Activated B cell treated with CpG ODN at 0.5 μM for 24 hours (primary cell): Measurements from ENCODE around the gene UST. TPM values are rescaled to one million over a fixed set of nuclear protein-coding genes. Genes with fewer than 3 reads are reported as not detected.
"Not testable (repeated sequence)": the region's sequence is repeated elsewhere in the genome, so short reads cannot be mapped to it uniquely, and the experiment has no call there.

Experiments used
- ATAC-seq: fragments of 200-7000 bp; cut with Tn5 transposase; one replicate; pipeline ENCODE4 v1.10.0; 2021; ENCODE audit warnings: low read depth, mild to moderate bottlenecking, moderate library complexity
- CTCF ChIA-PET: fragments of 350-600 bp; sonication (Branson Sonifier 250); formaldehyde crosslinking; loops from one replicate; lab custom pipeline; 2021; ENCODE audit warnings: antibody characterized with exemption; lab: Charles Lee
- POLR2A ChIA-PET: fragments of 350-600 bp; sonication (Branson Sonifier 250); formaldehyde crosslinking; loops from one replicate; lab custom pipeline; 2021; ENCODE audit warnings: antibody characterized with exemption; lab: Charles Lee
- DNase-seq: peaks from one replicate; pipeline ENCODE4 v3.0.0; 2022
- H3K27ac Mint-ChIP-seq: one replicate; pipeline ENCODE4 v1.8.0; 2020; ENCODE audit warnings: mixed read lengths
- H3K27me3 Mint-ChIP-seq: one replicate; pipeline ENCODE4 v1.8.0; 2021; ENCODE audit warnings: mixed read lengths
- H3K36me3 Mint-ChIP-seq: one replicate; pipeline ENCODE4 v1.8.0; 2021; ENCODE audit warnings: low read depth, mixed read lengths
- H3K4me1 Mint-ChIP-seq: one replicate; pipeline ENCODE4 v1.8.0; 2021; ENCODE audit warnings: mixed read lengths
- H3K4me3 Mint-ChIP-seq: one replicate; pipeline ENCODE4 v1.8.0; 2020; ENCODE audit warnings: mild to moderate bottlenecking, mixed read lengths
- H3K9me3 Mint-ChIP-seq: one replicate; pipeline ENCODE4 v1.8.0; 2020; ENCODE audit warnings: mixed read lengths
- intact Hi-C: fragments of 100-400 bp; cut with micrococcal nuclease; formaldehyde crosslinking; loops from one replicate; pipeline ENCODE4 v1.15.1; 2024
- total RNA-seq: library from RNA; stranded (reverse); gene quantifications from 2 replicates; pipeline ENCODE4 v1.2.3, GENCODE V29; 2022
- TF ChIP-seq, protein P1 (sequence below): fragments of 200-600 bp; IDR thresholded peaks from one replicate; pipeline ENCODE4 v1.8.0; 2022; ENCODE audit warnings: antibody characterized with exemption, mild to moderate bottlenecking

UST gene
- total RNA-seq, 1 donor from 2014 or later = 18.1 TPM

DNA sequence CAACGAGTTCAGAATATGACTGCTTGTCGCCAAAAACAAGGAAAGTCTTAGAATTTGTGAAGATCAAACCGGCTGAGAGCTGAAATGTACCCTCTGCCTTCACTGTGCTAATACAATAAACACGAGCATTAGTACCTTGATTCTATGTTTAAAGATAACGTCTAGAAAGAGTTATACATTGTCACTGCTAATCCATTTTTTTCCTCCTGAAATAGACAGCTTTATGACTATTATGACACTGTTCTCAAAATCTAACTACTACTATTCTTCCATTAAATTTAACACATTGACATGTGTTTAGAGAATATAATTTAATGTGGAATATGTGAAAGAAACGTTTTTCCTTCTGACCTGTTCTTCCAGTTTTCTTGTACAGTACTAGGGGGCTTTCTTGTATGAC, 204.8 kb downstream of the UST start:
- no peak overlapping the region for H3K4me3 Mint-ChIP-seq
- peaks cover 3% of the 10 kb centered on the region for H3K9me3 Mint-ChIP-seq
- H3K4me1 Mint-ChIP-seq = peaks cover 8% of the 10 kb centered on the region
- TF ChIP-seq, protein P1, sequence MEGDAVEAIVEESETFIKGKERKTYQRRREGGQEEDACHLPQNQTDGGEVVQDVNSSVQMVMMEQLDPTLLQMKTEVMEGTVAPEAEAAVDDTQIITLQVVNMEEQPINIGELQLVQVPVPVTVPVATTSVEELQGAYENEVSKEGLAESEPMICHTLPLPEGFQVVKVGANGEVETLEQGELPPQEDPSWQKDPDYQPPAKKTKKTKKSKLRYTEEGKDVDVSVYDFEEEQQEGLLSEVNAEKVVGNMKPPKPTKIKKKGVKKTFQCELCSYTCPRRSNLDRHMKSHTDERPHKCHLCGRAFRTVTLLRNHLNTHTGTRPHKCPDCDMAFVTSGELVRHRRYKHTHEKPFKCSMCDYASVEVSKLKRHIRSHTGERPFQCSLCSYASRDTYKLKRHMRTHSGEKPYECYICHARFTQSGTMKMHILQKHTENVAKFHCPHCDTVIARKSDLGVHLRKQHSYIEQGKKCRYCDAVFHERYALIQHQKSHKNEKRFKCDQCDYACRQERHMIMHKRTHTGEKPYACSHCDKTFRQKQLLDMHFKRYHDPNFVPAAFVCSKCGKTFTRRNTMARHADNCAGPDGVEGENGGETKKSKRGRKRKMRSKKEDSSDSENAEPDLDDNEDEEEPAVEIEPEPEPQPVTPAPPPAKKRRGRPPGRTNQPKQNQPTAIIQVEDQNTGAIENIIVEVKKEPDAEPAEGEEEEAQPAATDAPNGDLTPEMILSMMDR = no peak
- ATAC-seq = no peak
- ChIA-PET CTCF (interaction anchor here (1.7 kb wide), 1 partner anchor 374 kb away, joined by 7 read pairs; no protein-coding TSS in a partner anchor), POLR2A (no interaction called here)
- no peak for DNase-seq
- intact Hi-C loops = no loop called here
- no peak overlapping the region for H3K27ac Mint-ChIP-seq
- peaks cover 22% of the 10 kb centered on the region for H3K36me3 Mint-ChIP-seq
- H3K27me3 Mint-ChIP-seq = no peaks in the 10 kb centered on the region

DNA sequence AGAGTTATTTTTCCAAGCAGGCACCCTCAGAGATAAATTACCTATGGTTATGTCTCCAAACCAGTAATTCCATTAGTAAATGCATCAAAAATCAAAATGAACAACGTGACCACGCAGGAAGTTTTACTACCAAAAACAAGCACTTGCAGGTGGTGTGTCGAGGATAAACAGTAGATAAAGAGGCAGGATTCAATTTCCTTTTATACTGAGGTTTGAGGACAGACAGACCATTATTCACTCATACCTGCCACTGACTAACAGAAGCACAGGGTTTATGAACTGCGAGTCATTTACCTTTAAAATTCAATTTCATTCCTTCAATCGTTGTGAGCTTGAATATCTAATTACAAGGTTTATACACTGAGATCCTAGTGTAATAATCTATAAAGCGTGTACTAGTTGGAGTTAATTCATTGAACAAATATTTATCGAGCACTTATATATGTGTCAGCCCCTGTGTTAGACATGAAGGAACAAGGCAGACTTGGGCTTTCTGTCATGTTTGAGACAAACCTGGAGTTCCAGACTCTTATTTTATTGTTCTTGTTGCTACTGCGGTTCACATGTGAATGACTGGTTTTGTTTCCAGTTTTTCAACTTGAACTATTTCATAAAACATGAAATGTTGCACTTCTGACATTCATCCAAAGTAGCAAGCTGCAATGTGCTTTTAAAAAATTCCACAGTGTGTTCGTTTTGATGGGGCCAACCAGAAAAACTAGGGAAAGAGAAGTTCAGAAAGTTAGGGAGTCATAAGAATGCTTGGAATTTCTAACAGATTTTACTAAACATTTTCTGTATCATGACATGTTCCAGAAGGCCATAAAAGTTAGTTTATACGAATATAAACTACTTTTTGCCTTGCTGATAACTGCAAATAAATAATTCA, 205.6 kb downstream of the UST start:
- Mint-ChIP-seq H3K4me3 (no peak overlapping the region), H3K36me3 (peaks cover 26% of the 10 kb centered on the region), H3K4me1 (peaks cover 8% of the 10 kb centered on the region), H3K9me3 (peaks cover 3% of the 10 kb centered on the region), H3K27ac (no peak overlapping the region), H3K27me3 (no peaks in the 10 kb centered on the region)
- no peak for ATAC-seq
- no peak for DNase-seq
- CTCF ChIA-PET = interaction anchor here (1.7 kb wide), 1 partner anchor 374 kb away, joined by 7 read pairs; no protein-coding TSS in a partner anchor
- TF ChIP-seq, protein P1 = no peak
- intact Hi-C loops = no loop called here
- POLR2A ChIA-PET = no interaction called here

DNA sequence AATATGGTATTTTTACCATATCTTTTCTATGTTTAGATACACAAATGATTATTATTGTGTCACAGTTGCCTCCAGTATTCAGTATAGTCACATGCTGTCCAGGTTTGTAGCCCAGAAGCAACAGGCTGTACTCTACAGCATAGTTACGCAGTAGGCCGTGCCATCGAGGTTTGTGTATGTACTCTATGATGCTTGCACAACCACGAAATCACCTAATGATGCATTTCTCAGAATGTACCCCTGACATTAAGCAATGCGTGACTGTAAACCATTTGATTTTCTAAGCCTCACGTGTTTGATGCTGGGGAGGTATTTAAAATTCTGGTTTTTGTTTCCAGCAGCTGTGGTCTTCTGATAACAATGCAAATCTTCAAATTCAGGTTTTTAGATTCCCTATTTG, 207.6 kb downstream of the UST start:
- Mint-ChIP-seq H3K4me3 (no peak overlapping the region), H3K36me3 (peaks cover 35% of the 10 kb centered on the region), H3K27ac (no peak overlapping the region), H3K9me3 (peaks cover 3% of the 10 kb centered on the region), H3K27me3 (no peaks in the 10 kb centered on the region), H3K4me1 (peaks cover 11% of the 10 kb centered on the region)
- DNase-seq = no peak
- ChIA-PET CTCF (interaction anchor here (1.7 kb wide), 1 partner anchor 376 kb away, joined by 4 read pairs; no protein-coding TSS in a partner anchor), POLR2A (no interaction called here)
- TF ChIP-seq, protein P1 = no peak
- intact Hi-C loops = no loop called here
- no peak for ATAC-seq

DNA sequence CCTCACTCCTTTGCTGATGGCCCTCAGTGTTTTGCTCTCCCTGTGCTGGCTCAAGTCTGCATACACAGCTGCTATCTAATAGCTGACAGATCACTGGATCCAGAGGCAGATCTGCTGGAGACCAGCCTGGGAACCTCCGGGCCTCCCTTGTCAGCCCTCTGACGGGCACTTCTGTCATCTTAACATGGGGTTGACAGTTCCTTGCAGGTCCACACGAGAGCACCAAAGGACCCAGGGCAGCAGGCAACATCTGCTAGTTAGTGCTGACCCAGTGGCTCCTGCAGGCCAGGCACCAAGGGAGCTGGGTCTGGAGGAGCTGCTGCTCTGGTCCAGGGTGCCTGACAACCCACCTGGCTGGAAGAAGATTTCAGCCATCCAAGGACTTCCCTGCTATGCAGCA, 208.1 kb downstream of the UST start:
- intact Hi-C loops = no loop called here
- H3K27me3 Mint-ChIP-seq = no peaks in the 10 kb centered on the region
- no peak overlapping the region for H3K4me3 Mint-ChIP-seq
- H3K27ac Mint-ChIP-seq = no peak overlapping the region
- peaks cover 3% of the 10 kb centered on the region for H3K9me3 Mint-ChIP-seq
- H3K36me3 Mint-ChIP-seq = peaks cover 38% of the 10 kb centered on the region
- TF ChIP-seq, protein P1 = no peak
- peaks cover 11% of the 10 kb centered on the region for H3K4me1 Mint-ChIP-seq
- ChIA-PET CTCF (interaction anchor here (1.7 kb wide), 1 partner anchor 377 kb away, joined by 4 read pairs; no protein-coding TSS in a partner anchor), POLR2A (no interaction called here)
- DNase-seq (no peak), ATAC-seq (no peak)

DNA sequence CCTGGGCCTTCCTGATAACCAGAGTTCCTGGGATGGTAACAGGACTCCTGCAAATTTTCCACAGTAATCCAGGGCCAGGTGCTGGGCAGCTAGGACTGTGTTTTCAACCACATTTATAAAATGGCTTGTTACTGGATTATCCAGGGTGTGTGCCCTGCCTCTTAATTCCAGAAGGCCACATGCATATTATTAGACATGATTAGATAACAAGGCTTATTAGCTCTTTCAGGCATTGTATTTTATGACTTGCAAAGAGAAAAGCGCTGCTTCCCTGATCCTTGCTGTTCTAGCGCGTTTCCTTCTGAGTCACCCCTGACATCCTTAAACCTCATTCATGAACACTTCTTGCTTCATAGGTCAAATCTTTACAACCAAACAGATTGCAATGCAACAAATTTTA, 208.6 kb downstream of the UST start:
- POLR2A ChIA-PET = no interaction called here
- no peak for DNase-seq
- no peak overlapping the region for H3K27ac Mint-ChIP-seq

DNA sequence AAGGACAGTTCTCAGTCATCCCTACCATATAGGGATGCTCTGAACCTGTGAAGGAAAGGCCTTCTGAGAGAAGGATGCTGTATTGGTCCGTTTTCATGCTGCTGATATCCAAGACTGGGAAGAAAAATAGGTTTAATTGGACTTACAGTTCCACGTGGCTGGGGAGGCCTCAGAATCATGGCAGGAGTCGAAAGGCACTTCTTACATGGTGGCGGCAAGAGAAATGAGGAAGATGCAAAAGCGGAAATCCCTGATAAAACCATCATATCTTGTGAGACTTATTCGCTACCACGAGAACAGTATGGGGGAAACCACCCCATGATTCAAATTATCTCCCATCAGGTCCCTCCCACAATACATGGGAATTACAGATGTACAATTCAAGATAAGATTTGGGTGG, 209.3 kb downstream of the UST start:
- intact Hi-C loops, H3K27me3 Mint-ChIP-seq, ATAC-seq, H3K27ac Mint-ChIP-seq, H3K9me3 Mint-ChIP-seq, POLR2A ChIA-PET, DNase-seq, CTCF ChIA-PET, H3K4me3 Mint-ChIP-seq: not testable (repeated sequence)
- Mint-ChIP-seq H3K4me1 (peaks cover 11% of the 10 kb centered on the region), H3K36me3 (peaks cover 32% of the 10 kb centered on the region)

More for the DNA sequence above, 208.6 kb downstream of the UST start:
- Mint-ChIP-seq H3K36me3 (peaks cover 35% of the 10 kb centered on the region), H3K9me3 (peaks cover 3% of the 10 kb centered on the region), H3K4me3 (no peak overlapping the region), H3K4me1 (peaks cover 11% of the 10 kb centered on the region), H3K27me3 (no peaks in the 10 kb centered on the region)
- TF ChIP-seq, protein P1 = no peak
- no peak for ATAC-seq
- intact Hi-C loops = no loop called here
- CTCF ChIA-PET = interaction anchor here (1.7 kb wide), 1 partner anchor 377 kb away, joined by 4 read pairs; no protein-coding TSS in a partner anchor
